Fibroblast of lung (primary cell): ENCODE results near the gene BRD3. TPM values are rescaled to one million over a fixed set of nuclear protein-coding genes. Genes with fewer than 3 reads are reported as not detected.

Source experiments
- DNase-seq, 2 donors: peaks; one replicate each; pipeline versions ENCODE4 v3.0.0 to v3.0.0-alpha.2; 2010; ENCODE audit warnings: low read depth in 2 of 2
- H2AFZ ChIP-seq: 2 replicates; pipeline ENCODE4 v1.5.1; 2012; ENCODE audit warnings: low read length, control low read depth, inconsistent platforms
- H3K27ac ChIP-seq: 2 replicates; pipeline ENCODE4 v1.5.1; 2011; ENCODE audit warnings: low read length, control low read depth; ENCODE audit not compliant: insufficient read depth
- H3K27me3 ChIP-seq: 2 replicates; pipeline ENCODE4 v1.5.1; 2011; ENCODE audit warnings: mild to moderate bottlenecking, low read length; ENCODE audit not compliant: control insufficient read depth, insufficient read depth
- H3K36me3 ChIP-seq: 2 replicates; pipeline ENCODE4 v1.5.1; 2011; ENCODE audit warnings: low read length; ENCODE audit not compliant: control insufficient read depth, insufficient read depth
- H3K4me1 ChIP-seq: 2 replicates; pipeline ENCODE4 v1.5.1; 2011; ENCODE audit warnings: low read length; ENCODE audit not compliant: control insufficient read depth, insufficient read depth; ENCODE audit errors: extremely low read depth
- H3K4me2 ChIP-seq: 2 replicates; pipeline ENCODE4 v1.5.1; 2011; ENCODE audit warnings: low read length, control low read depth; ENCODE audit not compliant: insufficient read depth; ENCODE audit errors: extremely low read depth
- H3K4me3 ChIP-seq, 4 experiments: fragments of 200-600 bp in 1 of 4; sonication (generic) in 1 of 4; replicated peaks in 1 of 4; 2 replicates each; pipeline ENCODE4 v1.5.1; 2011 to 2016; ENCODE audit warnings: low read length in 4 of 4, low read depth in 3 of 4, mild to moderate bottlenecking in 3 of 4, control low read depth in 2 of 4, inconsistent platforms in 1 of 4, mixed read lengths in 1 of 4; ENCODE audit not compliant: insufficient read depth in 1 of 4; ENCODE audit errors: control extremely low read depth in 1 of 4
- H3K79me2 ChIP-seq: 2 replicates; pipeline ENCODE4 v1.5.1; 2012; ENCODE audit warnings: mild to moderate bottlenecking, low read length, inconsistent platforms; ENCODE audit not compliant: control insufficient read depth, insufficient read depth
- H3K9ac ChIP-seq: 2 replicates; pipeline ENCODE4 v1.5.1; 2011; ENCODE audit warnings: mild to moderate bottlenecking, low read length, control low read depth; ENCODE audit not compliant: insufficient read depth
- H3K9me3 ChIP-seq: 2 replicates; pipeline ENCODE4 v1.5.1; 2012; ENCODE audit warnings: low read depth, low read length; ENCODE audit not compliant: control insufficient read depth, insufficient read depth
- H4K20me1 ChIP-seq: 2 replicates; pipeline ENCODE4 v1.5.1; 2011; ENCODE audit warnings: low read length; ENCODE audit not compliant: control insufficient read depth, insufficient read depth; ENCODE audit errors: extremely low read depth
- CTCF ChIP-seq, 2 donors: IDR thresholded peaks in 1 of 2; conservative IDR thresholded peaks in 1 of 2; 1 replicate in 1 of 2; 2 replicates in 1 of 2; pipeline ENCODE4 v1.5.1; 2011 to 2012; ENCODE audit warnings: low read length in 2 of 2, control low read depth in 1 of 2, inconsistent platforms in 1 of 2, low read depth in 1 of 2, mild to moderate bottlenecking in 1 of 2
- EZH2 ChIP-seq: IDR thresholded peaks from 2 replicates; pipeline ENCODE4 v1.5.1; 2012; ENCODE audit warnings: low read length, control low read depth, mild to moderate bottlenecking; ENCODE audit errors: missing control alignments
- polyA plus RNA-seq, 2 donors: library from polyadenylated mRNA; depleted of rRNA in 1 of 2; stranded (reverse) in 1 of 2; unstranded in 1 of 2; fragments of >200 nt; gene quantifications; 2 replicates each; pipeline ENCODE4 v1.2.1, GENCODE V29; 2011 to 2012; ENCODE audit warnings: missing spikeins in 1 of 2
- total RNA-seq: library from RNA; depleted of rRNA; stranded (reverse); fragments of >200 nt; gene quantifications from 2 replicates; pipeline ENCODE4 v1.2.1, GENCODE V29; 2014

BRD3 gene
- total and polyA plus RNA-seq, 2 donors (not counting 1 experiment from before 2014, with no cell fraction given): 7.6 to 10.4 TPM

- no peak for DNase-seq
- no peaks in the 10 kb centered on the region for H4K20me1 ChIP-seq
- H3K4me3 ChIP-seq: no peak overlapping the region
- no peak overlapping the region for H3K27ac ChIP-seq
- H3K4me2 ChIP-seq: no peak overlapping the region
- no peaks in the 10 kb centered on the region for H3K27me3 ChIP-seq
- H3K9ac ChIP-seq: no peak overlapping the region
- TF ChIP-seq CTCF (conservative IDR thresholded peaks at IDR 0.05 in 1 of 2, IDR thresholded peaks at IDR 0.05 in 1 of 2; ENCODE audit: low read depth in 1 of 2, low read length in 2 of 2) (no peak), EZH2 (no peak)
- H3K4me1 ChIP-seq: no peaks in the 10 kb centered on the region
- no peaks in the 10 kb centered on the region for H3K79me2 ChIP-seq
- no peaks in the 10 kb centered on the region for H3K9me3 ChIP-seq
- no peak overlapping the region for H2AFZ ChIP-seq
- H3K36me3 ChIP-seq: no peaks in the 10 kb centered on the region
Measured at GRCh38 chr9:134088063-134088725, 20.4 kb upstream of the BRD3 start.

GRCh38 chr9:134085674-134086073, 17.8 kb upstream of the BRD3 start:
- DNase-seq: no peak
- Histone ChIP-seq H3K79me2 (no peaks in the 10 kb centered on the region), H3K36me3 (no peaks in the 10 kb centered on the region), H3K27me3 (no peaks in the 10 kb centered on the region), H3K9ac (no peak overlapping the region), H3K4me3 (no peak overlapping the region), H3K9me3 (no peaks in the 10 kb centered on the region), H3K27ac (no peak overlapping the region), H4K20me1 (no peaks in the 10 kb centered on the region), H3K4me1 (no peaks in the 10 kb centered on the region), H2AFZ (no peak overlapping the region), H3K4me2 (no peak overlapping the region)
- no peak for TF ChIP-seq EZH2
- TF ChIP-seq CTCF (conservative IDR thresholded peaks at IDR 0.05 in 1 of 2, IDR thresholded peaks at IDR 0.05 in 1 of 2; ENCODE audit: low read depth in 1 of 2, low read length in 2 of 2): no peak

GRCh38 chr9:134083451-134083850, 15.6 kb upstream of the BRD3 start:
- no peak for TF ChIP-seq EZH2
- TF ChIP-seq CTCF (conservative IDR thresholded peaks at IDR 0.05 in 1 of 2, IDR thresholded peaks at IDR 0.05 in 1 of 2; ENCODE audit: low read depth in 1 of 2, low read length in 2 of 2): no peak
- no peak for DNase-seq
- H3K27me3 ChIP-seq: no peaks in the 10 kb centered on the region
- H3K9me3 ChIP-seq: no peaks in the 10 kb centered on the region
- H2AFZ ChIP-seq: no peak overlapping the region
- H3K9ac ChIP-seq: no peak overlapping the region
- no peak overlapping the region for H3K4me3 ChIP-seq
- no peaks in the 10 kb centered on the region for H3K4me1 ChIP-seq
- no peak overlapping the region for H3K27ac ChIP-seq
- no peaks in the 10 kb centered on the region for H4K20me1 ChIP-seq
- H3K36me3 ChIP-seq: no peaks in the 10 kb centered on the region
- no peak overlapping the region for H3K4me2 ChIP-seq
- no peaks in the 10 kb centered on the region for H3K79me2 ChIP-seq
